Stimulated activated CD4-positive, alpha-beta T cell treated with anti-CD3 and anti-CD28 coated beads, Interleukin-2, amount 100 ng/mL, for 48 hours (primary cell): ENCODE measurements around the gene SCN5A.

Experiments used
- DNase-seq, 2 donors: peaks; one replicate each; pipeline ENCODE4 v3.0.0-alpha.2; 2020

SCN5A gene

GRCh38 chr3:38649500-38650247, at the start of gene SCN5A:
SCN5A (minus strand) TSS chr3:38649687; CDS start chr3:38633307, 16,380 bp downstream.
- DNase-seq: peak; percentile 30 to 54

- DNase-seq: no peak
These were observed 49.3 kb upstream of the SCN5A start for GRCh38 chr3:38698760-38699159.

- DNase-seq: no peak
These were observed 48.6 kb upstream of the SCN5A start for GRCh38 chr3:38698061-38698460.

- DNase-seq: no peak
These were observed 46.5 kb upstream of the SCN5A start for GRCh38 chr3:38696034-38696433.

GRCh38 chr3:38690185-38690584, 40.7 kb upstream of the SCN5A start:
- no peak for DNase-seq

- no peak for DNase-seq
These were observed 40.3 kb upstream of the SCN5A start for GRCh38 chr3:38689774-38690173.

GRCh38 chr3:38689346-38689745, 39.9 kb upstream of the SCN5A start:
- no peak for DNase-seq

- no peak for DNase-seq
These were observed 37.8 kb upstream of the SCN5A start for GRCh38 chr3:38687321-38687720.

- no peak for DNase-seq
These were observed 35.1 kb upstream of the SCN5A start for GRCh38 chr3:38684546-38684945.

- DNase-seq: no peak
These were observed 20.2 kb upstream of the SCN5A start for GRCh38 chr3:38669668-38670067.

GRCh38 chr3:38662544-38662943, 13.1 kb upstream of the SCN5A start:
- no peak for DNase-seq

- no peak for DNase-seq
These were observed 9.4 kb upstream of the SCN5A start for GRCh38 chr3:38658841-38659240.

GRCh38 chr3:38657369-38657768, 7.9 kb upstream of the SCN5A start:
- no peak for DNase-seq

GRCh38 chr3:38655708-38656300, 6.3 kb upstream of the SCN5A start:
- DNase-seq: no peak

- no peak for DNase-seq
These were observed 4.4 kb upstream of the SCN5A start for GRCh38 chr3:38653685-38654537.

- no peak for DNase-seq
These were observed 3.4 kb upstream of the SCN5A start for GRCh38 chr3:38652934-38653333.

GRCh38 chr3:38651153-38651789, 1.8 kb upstream of the SCN5A start:
- DNase-seq: peak; percentile 63 to 68

- DNase-seq: no peak
These were observed 913 bp upstream of the SCN5A start for GRCh38 chr3:38650248-38650951.

GRCh38 chr3:38648659-38649499, 608 bp downstream of the SCN5A start:
- DNase-seq: no peak

- no peak for DNase-seq
These were observed 1.3 kb downstream of the SCN5A start for GRCh38 chr3:38648024-38648658.
